Cardiac fibroblast (primary cell): ENCODE results near the gene ENKUR.
"Not testable (repeated sequence)": the region's sequence is repeated elsewhere in the genome, so short reads cannot be mapped to it uniquely, and the experiment has no call there.

Experiments used
- DNase-seq, 2 donors: peaks; one replicate each; pipeline versions ENCODE4 v3.0.0 to v3.0.0-alpha.2; 2010; ENCODE audit warnings: low read depth in 2 of 2
- H3K4me3 ChIP-seq, 2 donors: replicated peaks in 1 of 2; 1 replicate in 1 of 2; 2 replicates in 1 of 2; pipeline ENCODE4 v1.5.1; 2011; ENCODE audit warnings: low read depth in 2 of 2, low read length in 2 of 2, mild to moderate bottlenecking in 2 of 2, moderate library complexity in 1 of 2
- CTCF ChIP-seq: IDR thresholded peaks from one replicate; pipeline ENCODE4 v1.5.1; 2011; ENCODE audit warnings: low read depth, mild to moderate bottlenecking, low read length, inconsistent platforms

ENKUR gene

GRCh38 chr10:24969841-24970281 is 46.1 kb downstream of the ENKUR start:
- TF ChIP-seq CTCF: no peak
- peak; percentile 26 to 35 for DNase-seq
- no peak overlapping the region for H3K4me3 ChIP-seq

- H3K4me3 ChIP-seq, DNase-seq: not testable (repeated sequence)
Measured at GRCh38 chr10:24968951-24969350, 47.0 kb downstream of the ENKUR start.

GRCh38 chr10:24968349-24968748 is 47.6 kb downstream of the ENKUR start:
- no peak for TF ChIP-seq CTCF
- H3K4me3 ChIP-seq: no peak overlapping the region
- DNase-seq: no peak

- no peak for TF ChIP-seq CTCF
- no peak overlapping the region for H3K4me3 ChIP-seq
- no peak for DNase-seq
Measured at GRCh38 chr10:24966962-24967481, 48.9 kb downstream of the ENKUR start.

- TF ChIP-seq CTCF: no peak
- H3K4me3 ChIP-seq: no peak overlapping the region
- no peak for DNase-seq
Measured at GRCh38 chr10:24965051-24965450, 50.9 kb downstream of the ENKUR start.

- H3K4me3 ChIP-seq: no peak overlapping the region
- no peak for TF ChIP-seq CTCF
- no peak for DNase-seq
Measured at GRCh38 chr10:24963521-24964041, 52.4 kb downstream of the ENKUR start.

GRCh38 chr10:24962995-24963394 is 53.0 kb downstream of the ENKUR start:
- no peak overlapping the region for H3K4me3 ChIP-seq
- no peak for TF ChIP-seq CTCF
- peak; percentile 18 to 38 for DNase-seq
